Gastrocnemius medialis (tissue), 4 donors: ENCODE data around the gene LAMA2.

Experiments used
- CTCF ChIP-seq, 5 experiments: fragments of 450-650 bp in 3 of 5; fragments of 200-600 bp in 2 of 5; sonication (generic) in 2 of 5; IDR thresholded peaks in 4 of 5; conservative IDR thresholded peaks in 1 of 5; 1 replicate in 4 of 5; 2 replicates in 1 of 5; pipeline ENCODE4 v1.5.1; 2016 to 2019; ENCODE audit warnings: antibody characterized with exemption in 5 of 5, mild to moderate bottlenecking in 3 of 5, moderate library complexity in 3 of 5
- POLR2A ChIP-seq, 2 donors: fragments of 450-650 bp; IDR thresholded peaks; one replicate each; pipeline ENCODE4 v1.6.1; 2017; ENCODE audit warnings: antibody characterized with exemption in 2 of 2, mild to moderate bottlenecking in 2 of 2, moderate library complexity in 2 of 2

GRCh38 chr6:129536271-129536670, 653.3 kb downstream of the LAMA2 start:
- no peak for TF ChIP-seq CTCF (IDR thresholded peaks at IDR 0.05 in 4 of 5, conservative IDR thresholded peaks at IDR 0.05 in 1 of 5)
- no peak for TF ChIP-seq POLR2A (IDR thresholded peaks at IDR 0.05)
